SK-N-SH (cell line): Measurements from ENCODE around the gene GINS3. TPM values are rescaled to one million over a fixed set of nuclear protein-coding genes. Genes with fewer than 3 reads are reported as not detected.

Source experiments
- CTCF ChIA-PET: fragments of 300-600, 350-600 bp; formaldehyde crosslinking; extraction: SDS; loops from one replicate; lab custom pipeline; 2021; lab: Yijun Ruan, JAX
- POLR2A ChIA-PET: fragments of 350-600 bp; sonication (Branson Sonifier 250); formaldehyde crosslinking; extraction: SDS; loops from one replicate; lab custom pipeline; 2020; ENCODE audit warnings: antibody characterized with exemption, inconsistent platforms; lab: Yijun Ruan, JAX
- DNase-seq: peaks from one replicate; pipeline ENCODE4 v3.0.0; 2012
- H2AFZ ChIP-seq: fragments of 200-600 bp; sonication (generic); 2 replicates; pipeline ENCODE4 v1.8.1; 2016; ENCODE audit warnings: antibody characterized with exemption, mild to moderate bottlenecking, low read depth
- H3F3A ChIP-seq: fragments of 200-600 bp; sonication (generic); replicated peaks from 2 replicates; pipeline ENCODE3; 2016; ENCODE audit warnings: antibody characterized with exemption, mild to moderate bottlenecking; ENCODE audit not compliant: insufficient read depth
- H3K27ac ChIP-seq, 2 experiments: fragments of 200-500 bp in 1 of 2; fragments of 200-600 bp in 1 of 2; sonication (Bioruptor generic) in 1 of 2; sonication (generic), shearing (Covaris generic) in 1 of 2; 2 replicates each; pipeline versions ENCODE4 v1.5.1 to v1.6.1; 2014 to 2016; ENCODE audit warnings: low read depth in 2 of 2, inconsistent platforms in 1 of 2, low read length in 1 of 2, mild to moderate bottlenecking in 1 of 2, mixed read lengths in 1 of 2
- H3K27me3 ChIP-seq: fragments of 200-600 bp; sonication (generic), shearing (Covaris generic); 2 replicates; pipeline ENCODE4 v1.6.1; 2016; ENCODE audit warnings: mixed run types; ENCODE audit not compliant: insufficient read depth
- H3K36me3 ChIP-seq, 2 experiments: fragments of 200-500 bp in 1 of 2; fragments of 200-600 bp in 1 of 2; sonication (Bioruptor generic) in 1 of 2; sonication (generic) in 1 of 2; replicated peaks in 1 of 2; 2 replicates each; pipeline versions ENCODE3 to v1.5.1; 2014 to 2016; ENCODE audit warnings: low read length in 1 of 2, mild to moderate bottlenecking in 1 of 2; ENCODE audit not compliant: insufficient read depth in 2 of 2, control insufficient read depth in 1 of 2
- H3K4me1 ChIP-seq, 2 experiments: fragments of 200-500 bp in 1 of 2; fragments of 200-600 bp in 1 of 2; sonication (Bioruptor generic) in 1 of 2; sonication (generic), shearing (Covaris generic) in 1 of 2; 2 replicates each; pipeline versions ENCODE4 v1.5.1 to v1.6.1; 2014 to 2016; ENCODE audit warnings: low read depth in 1 of 2, low read length in 1 of 2, mixed run types in 1 of 2; ENCODE audit not compliant: insufficient read depth in 2 of 2, control insufficient read depth in 1 of 2
- H3K4me2 ChIP-seq: fragments of 200-600 bp; sonication (generic), shearing (Covaris generic); 2 replicates; pipeline ENCODE4 v1.6.1; 2017; ENCODE audit warnings: mixed run types
- H3K4me3 ChIP-seq, 2 experiments: fragments of 200-500 bp in 1 of 2; fragments of 200-600 bp in 1 of 2; sonication (Bioruptor generic) in 1 of 2; sonication (generic), shearing (Covaris generic) in 1 of 2; 2 replicates each; pipeline versions ENCODE4 v1.5.1 to v1.8.1; 2014 to 2016; ENCODE audit warnings: low read depth in 2 of 2, inconsistent platforms in 1 of 2, low read length in 1 of 2, mild to moderate bottlenecking in 1 of 2, mixed read lengths in 1 of 2, moderate library complexity in 1 of 2
- H3K79me2 ChIP-seq: fragments of 200-600 bp; sonication (generic); 2 replicates; pipeline ENCODE4 v1.8.1; 2017; ENCODE audit warnings: mild to moderate bottlenecking; ENCODE audit not compliant: insufficient read depth
- H3K9ac ChIP-seq: fragments of 200-600 bp; sonication (generic); 2 replicates; pipeline ENCODE4 v1.6.1; 2017; ENCODE audit warnings: mixed run types
- H3K9me2 ChIP-seq: fragments of 200-600 bp; sonication (generic); 2 replicates; pipeline ENCODE4 v1.6.1; 2017; ENCODE audit warnings: mixed run types
- H3K9me3 ChIP-seq: fragments of 200-600 bp; sonication (generic); 2 replicates; pipeline ENCODE4 v1.6.1; 2017; ENCODE audit warnings: mixed run types, mild to moderate bottlenecking, moderate library complexity
- H4K20me1 ChIP-seq: fragments of 200-600 bp; sonication (generic); 2 replicates; pipeline ENCODE4 v1.6.1; 2017; ENCODE audit warnings: mild to moderate bottlenecking, mixed run types; ENCODE audit not compliant: insufficient read depth
- ELF1 ChIP-seq: IDR thresholded peaks from 2 replicates; pipeline ENCODE4 v1.4.0; 2012
- EP300 ChIP-seq, 2 experiments: IDR thresholded peaks; 2 replicates each; pipeline versions ENCODE4 v1.4.0 to v1.6.1; 2012; ENCODE audit warnings: borderline replicate concordance in 1 of 2, low read depth in 1 of 2, low read length in 1 of 2
- EZH2phosphoT487 ChIP-seq: fragments of 200-600 bp; sonication (generic); IDR thresholded peaks from 2 replicates; pipeline ENCODE4 v1.6.1; 2017; ENCODE audit warnings: low read depth, mixed run types, mild to moderate bottlenecking, antibody characterized with exemption, moderate library complexity, borderline replicate concordance
- FOXJ3 ChIP-seq: sonication (generic); formaldehyde crosslinking; IDR thresholded peaks from 2 replicates; pipeline ENCODE4 v1.5.1; 2020; ENCODE audit warnings: mild to moderate bottlenecking, missing genetic modification reagents
- FOXM1 ChIP-seq: IDR thresholded peaks from 2 replicates; pipeline ENCODE4 v1.4.0; 2012; ENCODE audit warnings: low read depth, mild to moderate bottlenecking
- GATA2 ChIP-seq: sonication (generic); formaldehyde crosslinking; IDR thresholded peaks from 2 replicates; pipeline ENCODE4 v1.5.0; 2020; ENCODE audit warnings: mild to moderate bottlenecking, missing genetic modification reagents
- JUND ChIP-seq: IDR thresholded peaks from 2 replicates; pipeline ENCODE4 v1.4.0; 2012
- MEF2A ChIP-seq: IDR thresholded peaks from 2 replicates; pipeline ENCODE4 v1.4.0; 2012; ENCODE audit warnings: low read depth, borderline replicate concordance
- MXI1 ChIP-seq: IDR thresholded peaks from 2 replicates; pipeline ENCODE4 v1.6.1; 2012; ENCODE audit warnings: mild to moderate bottlenecking, low read depth, low read length, improper control_type of control experiment
- NFIC ChIP-seq: IDR thresholded peaks from 2 replicates; pipeline ENCODE4 v1.4.0; 2012; ENCODE audit warnings: borderline replicate concordance
- NRF1 ChIP-seq: IDR thresholded peaks from 2 replicates; pipeline ENCODE4 v1.6.1; 2012; ENCODE audit warnings: low read depth, mild to moderate bottlenecking, low read length
- POLR2AphosphoS5 ChIP-seq: IDR thresholded peaks from 2 replicates; pipeline ENCODE4 v1.6.1; 2012; ENCODE audit warnings: low read depth, low read length
- RFX5 ChIP-seq: IDR thresholded peaks from 2 replicates; pipeline ENCODE4 v1.6.1; 2012; ENCODE audit warnings: mild to moderate bottlenecking, improper control_type of control experiment, low read length
- SMC3 ChIP-seq: IDR thresholded peaks from 2 replicates; pipeline ENCODE4 v1.6.1; 2012; ENCODE audit warnings: low read depth, low read length, improper control_type of control experiment
- TAF1 ChIP-seq: IDR thresholded peaks from 2 replicates; pipeline ENCODE4 v1.6.1; 2012; ENCODE audit warnings: low read depth, mild to moderate bottlenecking, low read length, moderate library complexity, borderline replicate concordance
- TCF12 ChIP-seq: IDR thresholded peaks from 2 replicates; pipeline ENCODE4 v1.4.0; 2012
- TEAD4 ChIP-seq: IDR thresholded peaks from 2 replicates; pipeline ENCODE4 v1.4.0; 2012; ENCODE audit warnings: mild to moderate bottlenecking, borderline replicate concordance; ENCODE audit not compliant: insufficient read depth
- WGBS: methylation state at CpG from one replicate; pipeline ENCODE4 v1.1.6; 2017; ENCODE audit warnings: low lambda C conversion rate; 5-methylcytosine and 5-hydroxymethylcytosine counted together
- polyA plus RNA-seq, 3 experiments: library from polyadenylated mRNA; depleted of rRNA; stranded (reverse); fragments of >200 nt; gene quantifications; 2 replicates each; pipeline ENCODE4 v1.2.3, GENCODE V29; 2012
- TF ChIP-seq, protein P1 (sequence below): IDR thresholded peaks from 2 replicates; pipeline ENCODE4 v1.4.0; 2012; ENCODE audit warnings: low read depth, borderline replicate concordance
- TF ChIP-seq, protein P2 (sequence below): IDR thresholded peaks from 2 replicates; pipeline ENCODE4 v1.4.0; 2012; ENCODE audit warnings: low read depth, borderline replicate concordance
- TF ChIP-seq, protein P3 (sequence below): fragments of 150-350 bp; IDR thresholded peaks from 2 replicates; pipeline ENCODE4 v1.6.1; 2017; ENCODE audit warnings: antibody characterized with exemption, low read length, low read depth, borderline replicate concordance
- TF ChIP-seq, protein P4 (sequence below): fragments of 200-600 bp; sonication (generic); IDR thresholded peaks from 2 replicates; pipeline ENCODE4 v1.6.1; 2017; ENCODE audit warnings: antibody characterized with exemption, mild to moderate bottlenecking, moderate library complexity

Gene GINS3
- polyA plus RNA-seq, 1 of the 3 experiments (the other 2 are of a cell fraction), result 8.7 TPM

DNA sequence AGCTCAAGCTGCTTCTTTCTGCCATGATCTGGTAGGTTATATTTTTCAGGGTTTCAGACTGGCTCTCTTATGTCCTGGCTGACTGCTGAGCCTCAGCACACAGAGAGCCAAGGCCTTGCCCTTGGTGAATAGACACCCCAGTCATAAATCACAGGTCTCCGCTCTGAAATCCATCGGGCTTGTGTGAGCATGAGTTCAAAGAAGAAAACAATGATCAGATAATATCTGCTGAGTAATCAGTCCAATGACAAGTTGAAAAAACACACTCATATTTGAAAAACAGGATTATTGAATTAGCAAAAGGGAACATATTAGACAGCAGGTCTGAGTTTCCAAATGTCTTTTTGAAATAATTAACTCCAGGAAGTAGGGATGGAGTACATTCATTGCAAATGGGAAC, 56.6 kb downstream of the GINS3 start (continued):
- no peak for TF ChIP-seq TAF1
- TF ChIP-seq EP300 (IDR thresholded peaks at IDR 0.05; ENCODE audit: borderline replicate concordance in 1 of 2, low read depth in 1 of 2, low read length in 1 of 2), result peak; percentile 68 to 97; a peak in 3 of 4 replicates
- peak; percentile 95 for TF ChIP-seq GATA2
- peak; percentile 5; the same call in 1 of the 2 replicates for TF ChIP-seq SMC3
- TF ChIP-seq, protein P1, sequence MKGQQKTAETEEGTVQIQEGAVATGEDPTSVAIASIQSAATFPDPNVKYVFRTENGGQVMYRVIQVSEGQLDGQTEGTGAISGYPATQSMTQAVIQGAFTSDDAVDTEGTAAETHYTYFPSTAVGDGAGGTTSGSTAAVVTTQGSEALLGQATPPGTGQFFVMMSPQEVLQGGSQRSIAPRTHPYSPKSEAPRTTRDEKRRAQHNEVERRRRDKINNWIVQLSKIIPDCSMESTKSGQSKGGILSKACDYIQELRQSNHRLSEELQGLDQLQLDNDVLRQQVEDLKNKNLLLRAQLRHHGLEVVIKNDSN, result no peak
- peak; percentile 66; the same call in 1 of the 2 replicates for TF ChIP-seq TEAD4
- TF ChIP-seq MEF2A, result no peak
- no peak for TF ChIP-seq ELF1
- peak; percentile 92 for TF ChIP-seq FOXJ3 (CRISPR knock-in tag)
- TF ChIP-seq NFIC, result peak; percentile 48
- TF ChIP-seq, protein P2, sequence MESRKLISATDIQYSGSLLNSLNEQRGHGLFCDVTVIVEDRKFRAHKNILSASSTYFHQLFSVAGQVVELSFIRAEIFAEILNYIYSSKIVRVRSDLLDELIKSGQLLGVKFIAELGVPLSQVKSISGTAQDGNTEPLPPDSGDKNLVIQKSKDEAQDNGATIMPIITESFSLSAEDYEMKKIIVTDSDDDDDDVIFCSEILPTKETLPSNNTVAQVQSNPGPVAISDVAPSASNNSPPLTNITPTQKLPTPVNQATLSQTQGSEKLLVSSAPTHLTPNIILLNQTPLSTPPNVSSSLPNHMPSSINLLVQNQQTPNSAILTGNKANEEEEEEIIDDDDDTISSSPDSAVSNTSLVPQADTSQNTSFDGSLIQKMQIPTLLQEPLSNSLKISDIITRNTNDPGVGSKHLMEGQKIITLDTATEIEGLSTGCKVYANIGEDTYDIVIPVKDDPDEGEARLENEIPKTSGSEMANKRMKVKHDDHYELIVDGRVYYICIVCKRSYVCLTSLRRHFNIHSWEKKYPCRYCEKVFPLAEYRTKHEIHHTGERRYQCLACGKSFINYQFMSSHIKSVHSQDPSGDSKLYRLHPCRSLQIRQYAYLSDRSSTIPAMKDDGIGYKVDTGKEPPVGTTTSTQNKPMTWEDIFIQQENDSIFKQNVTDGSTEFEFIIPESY, result no peak
- TF ChIP-seq NRF1, result no peak
- TF ChIP-seq TCF12, result peak; percentile 92
- TF ChIP-seq FOXM1, result no peak
- peak; percentile 85 for TF ChIP-seq POLR2AphosphoS5
- TF ChIP-seq, protein P3, sequence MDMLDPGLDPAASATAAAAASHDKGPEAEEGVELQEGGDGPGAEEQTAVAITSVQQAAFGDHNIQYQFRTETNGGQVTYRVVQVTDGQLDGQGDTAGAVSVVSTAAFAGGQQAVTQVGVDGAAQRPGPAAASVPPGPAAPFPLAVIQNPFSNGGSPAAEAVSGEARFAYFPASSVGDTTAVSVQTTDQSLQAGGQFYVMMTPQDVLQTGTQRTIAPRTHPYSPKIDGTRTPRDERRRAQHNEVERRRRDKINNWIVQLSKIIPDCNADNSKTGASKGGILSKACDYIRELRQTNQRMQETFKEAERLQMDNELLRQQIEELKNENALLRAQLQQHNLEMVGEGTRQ, result no peak

DNA sequence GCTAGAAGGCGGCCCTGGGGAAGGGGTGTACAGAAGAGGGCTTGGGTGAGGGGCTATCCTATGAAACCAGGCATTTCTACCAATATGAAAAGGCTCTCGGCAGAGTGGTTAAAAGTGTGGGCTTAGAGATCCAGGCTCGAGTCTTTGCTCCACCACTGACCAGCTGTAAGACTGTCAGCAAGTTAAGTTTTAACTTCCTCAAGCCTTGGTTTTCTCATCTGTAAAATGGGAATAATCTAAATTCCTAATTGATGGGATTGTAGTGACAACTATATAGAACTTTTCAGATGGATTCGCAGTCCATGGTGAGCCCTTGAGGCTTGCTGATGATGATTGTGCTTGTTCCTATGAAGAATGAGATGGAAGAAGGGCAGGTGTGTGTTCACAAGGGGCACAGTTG, 57.0 kb downstream of the GINS3 start:
- CTCF ChIA-PET, result interaction anchor here (1.0 to 5.8 kb wide), 6 partner anchors 21 to 307 kb away, joined by 3 to 26 read pairs (median 6); no protein-coding TSS in a partner anchor
- TF ChIP-seq NRF1 (no peak), EZH2phosphoT487 (no peak), SMC3 (no peak), FOXJ3 (CRISPR knock-in tag) (no peak), TAF1 (no peak), POLR2AphosphoS5 (no peak), EP300 (IDR thresholded peaks at IDR 0.05; ENCODE audit: borderline replicate concordance in 1 of 2, low read depth in 1 of 2, low read length in 1 of 2) (no peak), RFX5 (no peak), MXI1 (no peak), JUND (no peak)
- TF ChIP-seq, protein P2, result no peak
- TF ChIP-seq, protein P1, result no peak
- TF ChIP-seq, protein P4, sequence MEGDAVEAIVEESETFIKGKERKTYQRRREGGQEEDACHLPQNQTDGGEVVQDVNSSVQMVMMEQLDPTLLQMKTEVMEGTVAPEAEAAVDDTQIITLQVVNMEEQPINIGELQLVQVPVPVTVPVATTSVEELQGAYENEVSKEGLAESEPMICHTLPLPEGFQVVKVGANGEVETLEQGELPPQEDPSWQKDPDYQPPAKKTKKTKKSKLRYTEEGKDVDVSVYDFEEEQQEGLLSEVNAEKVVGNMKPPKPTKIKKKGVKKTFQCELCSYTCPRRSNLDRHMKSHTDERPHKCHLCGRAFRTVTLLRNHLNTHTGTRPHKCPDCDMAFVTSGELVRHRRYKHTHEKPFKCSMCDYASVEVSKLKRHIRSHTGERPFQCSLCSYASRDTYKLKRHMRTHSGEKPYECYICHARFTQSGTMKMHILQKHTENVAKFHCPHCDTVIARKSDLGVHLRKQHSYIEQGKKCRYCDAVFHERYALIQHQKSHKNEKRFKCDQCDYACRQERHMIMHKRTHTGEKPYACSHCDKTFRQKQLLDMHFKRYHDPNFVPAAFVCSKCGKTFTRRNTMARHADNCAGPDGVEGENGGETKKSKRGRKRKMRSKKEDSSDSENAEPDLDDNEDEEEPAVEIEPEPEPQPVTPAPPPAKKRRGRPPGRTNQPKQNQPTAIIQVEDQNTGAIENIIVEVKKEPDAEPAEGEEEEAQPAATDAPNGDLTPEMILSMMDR, result no peak
- TF ChIP-seq, protein P3, result no peak

More for the DNA sequence above, 57.0 kb downstream of the GINS3 start:
- Histone ChIP-seq H3K4me1 (peaks cover 6 to 38% of the 10 kb centered on the region in 2 experiments), H3K9me2 (no peaks in the 10 kb centered on the region), H3K9ac (no peak overlapping the region), H3K4me3 (no peak overlapping the region), H3K4me2 (no peak overlapping the region), H3K36me3 (no peaks in the 10 kb centered on the region), H3K27me3 (no peaks in the 10 kb centered on the region), H3K9me3 (no peaks in the 10 kb centered on the region), H3K79me2 (no peaks in the 10 kb centered on the region), H2AFZ (no peak overlapping the region), H4K20me1 (peaks cover 3% of the 10 kb centered on the region; the same call in 1 of the 2 replicates), H3F3A (peaks cover 16% of the 10 kb centered on the region), H3K27ac (peak overlapping the region in 1 of 2 experiments; percentile 86; a peak in 3 of 4 replicates)
- no peak for DNase-seq
- POLR2A ChIA-PET, result no interaction called here
- WGBS, result 61% methylated on average over 4 of the region's 4 CpGs
